Memory B cell (primary cell): ENCODE results near the gene EXOC5.

Source experiments
- ATAC-seq: fragments of 150-1000 bp; cut with Tn5 transposase; 2 replicates; pipeline ENCODE4 v1.10.0; 2021; ENCODE audit warnings: low read depth, mild to moderate bottlenecking, moderate library complexity
- DNase-seq, 2 donors: peaks; one replicate each; pipeline ENCODE4 v3.0.0; 2022; ENCODE audit warnings: low spot score in 2 of 2
- H3K27ac Mint-ChIP-seq: one replicate; pipeline ENCODE4 v1.8.0; 2022; ENCODE audit warnings: mild to moderate bottlenecking, moderate library complexity, mixed read lengths
- H3K27me3 Mint-ChIP-seq: one replicate; pipeline ENCODE4 v1.8.0; 2022; ENCODE audit warnings: mixed read lengths
- H3K36me3 Mint-ChIP-seq: one replicate; pipeline ENCODE4 v1.8.0; 2022; ENCODE audit warnings: mild to moderate bottlenecking, mixed read lengths
- H3K4me1 Mint-ChIP-seq: one replicate; pipeline ENCODE4 v1.8.0; 2022; ENCODE audit warnings: mixed read lengths
- H3K4me3 Mint-ChIP-seq: one replicate; pipeline ENCODE4 v1.8.0; 2022; ENCODE audit warnings: mild to moderate bottlenecking, moderate library complexity, mixed read lengths
- H3K9me3 Mint-ChIP-seq: one replicate; pipeline ENCODE4 v1.8.0; 2022; ENCODE audit warnings: mixed read lengths

EXOC5 gene

DNA sequence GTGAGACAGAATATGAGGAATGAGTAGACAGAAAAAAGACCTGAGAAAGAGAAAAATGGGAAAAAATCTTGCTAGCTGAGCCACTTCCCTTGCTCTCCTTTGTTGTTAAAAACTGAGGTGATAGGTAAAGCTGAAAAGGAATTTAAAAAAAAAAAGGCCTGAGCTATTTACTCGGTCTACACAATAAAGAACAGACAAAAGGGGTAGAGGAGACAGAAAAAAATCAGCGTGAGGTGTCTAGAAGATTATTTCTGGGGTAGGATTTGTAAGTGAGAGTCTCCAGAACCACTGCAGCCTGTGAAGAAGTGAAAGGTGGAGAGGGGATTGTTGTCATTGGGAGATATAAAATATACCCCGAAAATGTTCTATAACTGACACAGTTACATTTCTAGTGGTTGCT lies 98.8 kb downstream of the EXOC5 start:
- Mint-ChIP-seq H3K9me3 (no peaks in the 10 kb centered on the region), H3K4me1 (no peaks in the 10 kb centered on the region), H3K36me3 (no peaks in the 10 kb centered on the region), H3K27me3 (peaks cover 1% of the 10 kb centered on the region), H3K27ac (no peak overlapping the region), H3K4me3 (no peak overlapping the region)
- ATAC-seq (no peak), DNase-seq (no peak)

DNA sequence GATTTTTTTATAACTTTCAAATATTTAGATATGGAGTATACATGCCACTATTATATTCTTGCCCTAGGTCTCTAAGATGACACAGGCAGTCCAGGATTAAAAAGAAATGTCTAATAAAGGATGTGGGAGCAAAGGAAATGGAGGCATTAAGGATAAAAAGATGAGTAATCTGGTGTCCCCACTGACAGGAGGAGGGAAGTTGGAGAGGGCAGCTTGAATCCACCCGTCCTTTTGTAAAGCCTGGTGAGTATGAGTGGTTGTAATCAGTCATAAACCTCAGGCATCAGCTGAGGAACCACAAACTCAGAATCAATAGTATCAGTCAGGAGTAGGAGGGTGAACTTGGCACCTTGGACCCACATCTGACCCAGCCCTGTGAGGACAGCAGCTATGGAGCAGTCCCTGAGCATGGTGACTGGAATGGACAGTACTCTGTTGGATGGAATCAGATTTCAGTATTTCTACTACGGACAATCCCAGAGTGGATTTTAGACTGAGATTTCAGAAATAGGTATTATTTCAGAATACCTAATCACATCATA lies 100.5 kb downstream of the EXOC5 start:
- Mint-ChIP-seq H3K27me3 (peaks cover 1% of the 10 kb centered on the region), H3K27ac (no peak overlapping the region), H3K4me3 (no peak overlapping the region), H3K36me3 (no peaks in the 10 kb centered on the region), H3K9me3 (no peaks in the 10 kb centered on the region), H3K4me1 (no peaks in the 10 kb centered on the region)
- DNase-seq: no peak
- no peak for ATAC-seq

DNA sequence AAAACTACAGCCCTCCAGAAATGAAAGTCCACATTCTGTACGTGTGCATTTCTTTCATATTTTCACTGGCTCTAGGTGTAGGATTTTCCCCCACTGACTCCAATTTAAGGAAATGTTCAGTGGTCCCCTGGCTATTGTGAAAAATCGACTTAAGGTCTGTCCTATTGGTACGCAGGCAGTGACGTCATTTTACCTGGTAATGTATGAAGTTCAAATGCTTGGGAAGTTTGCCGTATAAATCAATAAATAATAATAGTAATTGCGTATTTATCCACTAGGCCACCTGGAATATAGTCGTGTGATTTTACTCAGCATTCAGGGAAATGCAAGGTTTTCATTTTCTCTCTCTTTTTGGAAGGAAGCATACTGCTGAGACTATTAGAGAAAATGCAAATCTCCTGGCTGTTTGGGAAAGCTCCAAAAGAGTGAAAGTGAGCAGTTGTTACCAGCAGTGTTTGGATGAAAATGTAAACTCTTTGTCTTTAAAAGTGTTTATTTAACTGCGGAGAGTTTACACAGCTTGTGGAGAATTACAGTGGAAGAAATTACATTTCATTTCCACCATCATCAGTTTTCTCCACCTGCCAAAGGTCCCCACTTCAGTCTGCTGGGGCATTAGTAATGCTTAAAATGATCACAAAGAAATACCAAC lies 107.0 kb downstream of the EXOC5 start:
- Mint-ChIP-seq H3K27me3 (peaks cover 9% of the 10 kb centered on the region), H3K27ac (no peak overlapping the region), H3K9me3 (no peaks in the 10 kb centered on the region), H3K4me3 (no peak overlapping the region), H3K36me3 (no peaks in the 10 kb centered on the region), H3K4me1 (no peaks in the 10 kb centered on the region)
- no peak for DNase-seq
- ATAC-seq: no peak

DNA sequence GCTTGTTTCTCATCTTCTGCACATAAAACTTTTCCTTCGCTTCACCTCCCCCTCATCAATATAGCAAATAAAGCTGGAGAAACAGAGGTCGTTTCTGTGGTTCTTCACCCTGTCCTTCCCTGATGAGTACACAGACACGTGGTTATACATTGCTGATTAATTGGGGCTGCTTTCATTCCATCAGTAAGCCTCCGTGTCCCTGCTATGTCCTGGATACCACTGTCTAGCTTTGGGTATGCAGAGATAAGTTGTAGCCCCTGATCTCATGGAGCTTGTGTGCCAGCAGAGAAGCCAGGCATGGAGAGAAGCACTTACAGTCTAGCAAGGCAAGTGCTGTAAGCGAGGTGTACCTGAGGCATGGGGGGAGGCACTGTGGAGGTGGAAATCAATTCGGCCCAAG lies 108.4 kb downstream of the EXOC5 start:
- Mint-ChIP-seq H3K4me3 (no peak overlapping the region), H3K9me3 (no peaks in the 10 kb centered on the region), H3K27ac (no peak overlapping the region), H3K27me3 (peaks cover 14% of the 10 kb centered on the region), H3K36me3 (no peaks in the 10 kb centered on the region), H3K4me1 (no peaks in the 10 kb centered on the region)
- no peak for DNase-seq
- no peak for ATAC-seq

DNA sequence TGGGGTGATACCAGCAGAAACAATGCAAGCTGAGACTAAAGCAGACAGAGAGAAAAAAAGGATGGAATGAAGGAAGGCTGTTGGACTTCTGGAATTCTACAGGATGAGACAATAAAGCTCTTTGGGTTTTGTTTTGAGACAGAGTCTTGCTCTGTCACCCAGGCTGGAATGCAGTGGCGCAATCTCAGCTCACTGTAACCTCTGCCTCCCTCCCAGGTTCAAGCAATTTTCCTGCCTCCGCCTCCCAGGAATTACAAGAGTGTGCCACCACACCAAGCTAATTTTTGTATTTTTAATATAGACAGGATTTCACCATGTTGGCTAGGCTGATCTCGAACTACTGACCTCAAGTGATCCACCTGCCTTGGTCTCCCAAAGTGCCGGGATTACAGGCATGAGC lies 115.4 kb downstream of the EXOC5 start:
- H3K9me3 Mint-ChIP-seq: no peaks in the 10 kb centered on the region
- no peak for DNase-seq
- no peak overlapping the region for H3K4me3 Mint-ChIP-seq
- H3K27me3 Mint-ChIP-seq: peaks cover 14% of the 10 kb centered on the region
- ATAC-seq: no peak
- no peaks in the 10 kb centered on the region for H3K4me1 Mint-ChIP-seq
- H3K27ac Mint-ChIP-seq: no peak overlapping the region
- H3K36me3 Mint-ChIP-seq: no peaks in the 10 kb centered on the region
